ENCODE data around the gene HNRNPAB. TPM values are rescaled to one million over a fixed set of nuclear protein-coding genes. Genes with fewer than 3 reads are reported as not detected.
A peak's percentile ranks its signal among the peaks of the same experiment; 100 is the strongest.

HNRNPAB gene
- total and polyA plus RNA-seq, 8 donors = 24.5 to 61.6 (median 46.2) TPM

DNA sequence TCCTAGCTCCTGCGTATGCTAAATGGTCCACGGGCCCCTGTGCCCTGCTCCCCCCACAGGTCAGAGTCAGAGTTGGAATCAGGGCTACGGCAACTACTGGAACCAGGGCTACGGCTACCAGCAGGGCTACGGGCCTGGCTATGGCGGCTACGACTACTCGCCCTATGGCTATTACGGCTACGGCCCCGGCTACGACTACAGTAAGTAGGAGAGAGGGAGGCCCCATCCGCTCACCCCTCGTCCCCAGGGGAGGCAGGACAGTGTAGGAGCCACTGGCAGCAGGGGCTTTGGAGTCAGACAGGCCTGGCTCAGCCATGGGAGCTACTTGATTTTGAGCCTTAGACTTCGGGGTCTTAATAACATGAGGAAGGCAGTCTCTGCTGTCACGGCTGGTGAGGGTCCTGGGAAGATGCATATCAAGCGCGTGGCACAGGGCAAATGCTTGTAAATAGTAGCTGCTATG is 5.8 kb downstream of the HNRNPAB start:
- TF ChIP-seq, protein P1, sequence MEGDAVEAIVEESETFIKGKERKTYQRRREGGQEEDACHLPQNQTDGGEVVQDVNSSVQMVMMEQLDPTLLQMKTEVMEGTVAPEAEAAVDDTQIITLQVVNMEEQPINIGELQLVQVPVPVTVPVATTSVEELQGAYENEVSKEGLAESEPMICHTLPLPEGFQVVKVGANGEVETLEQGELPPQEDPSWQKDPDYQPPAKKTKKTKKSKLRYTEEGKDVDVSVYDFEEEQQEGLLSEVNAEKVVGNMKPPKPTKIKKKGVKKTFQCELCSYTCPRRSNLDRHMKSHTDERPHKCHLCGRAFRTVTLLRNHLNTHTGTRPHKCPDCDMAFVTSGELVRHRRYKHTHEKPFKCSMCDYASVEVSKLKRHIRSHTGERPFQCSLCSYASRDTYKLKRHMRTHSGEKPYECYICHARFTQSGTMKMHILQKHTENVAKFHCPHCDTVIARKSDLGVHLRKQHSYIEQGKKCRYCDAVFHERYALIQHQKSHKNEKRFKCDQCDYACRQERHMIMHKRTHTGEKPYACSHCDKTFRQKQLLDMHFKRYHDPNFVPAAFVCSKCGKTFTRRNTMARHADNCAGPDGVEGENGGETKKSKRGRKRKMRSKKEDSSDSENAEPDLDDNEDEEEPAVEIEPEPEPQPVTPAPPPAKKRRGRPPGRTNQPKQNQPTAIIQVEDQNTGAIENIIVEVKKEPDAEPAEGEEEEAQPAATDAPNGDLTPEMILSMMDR (IDR thresholded peaks at IDR 0.05) = no peak
- 91 to 96% methylated on average over 18 of the region's 18 CpGs for WGBS, 2 donors
- Histone ChIP-seq H3K9me3 (no peaks in the 10 kb centered on the region), H3K36me3 (peaks cover 0 to 60% (median 58%) of the 10 kb centered on the region in 3 donors), H3K27me3 (no peaks in the 10 kb centered on the region), H3K27ac (no peak overlapping the region), H3K4me3 (no peak overlapping the region), H3K4me1 (peaks cover 6 to 25% (median 14%) of the 10 kb centered on the region in 3 donors)
- no peak for FAIRE-seq
- no peak for ATAC-seq
- peak in 2 of 6 donors; percentile 48 to 62 for DNase-seq
- intact Hi-C loops (cut with DNase I) = no loop called here

DNA sequence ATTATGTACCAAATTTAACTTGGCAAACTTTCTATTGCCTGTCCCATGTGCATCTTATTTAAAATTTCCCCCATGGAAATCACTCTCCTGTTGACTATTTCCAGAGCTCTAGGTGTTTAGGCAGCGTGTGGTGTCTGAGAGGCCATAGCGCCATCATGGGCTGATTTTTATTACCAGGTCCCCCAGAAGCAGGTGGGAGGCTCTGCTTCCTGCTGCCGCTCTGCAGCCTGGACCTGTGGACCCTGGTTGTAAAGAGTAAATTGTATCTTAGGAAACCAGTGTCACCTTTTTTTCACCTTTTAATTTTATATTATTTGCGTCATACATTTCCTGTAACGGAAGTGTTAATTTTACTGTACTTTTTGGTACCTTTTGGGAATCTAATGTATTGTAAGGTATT is 6.4 kb downstream of the HNRNPAB start:
- TF ChIP-seq, protein P1 (IDR thresholded peaks at IDR 0.05) = no peak
- WGBS, 2 donors = 97% methylated on average over 5 of the region's 5 CpGs
- intact Hi-C loops (cut with DNase I) = no loop called here
- Histone ChIP-seq H3K4me3 (no peak overlapping the region), H3K36me3 (peaks cover 0 to 66% (median 60%) of the 10 kb centered on the region in 3 donors), H3K9me3 (no peaks in the 10 kb centered on the region), H3K4me1 (peaks cover 6 to 23% (median 14%) of the 10 kb centered on the region in 3 donors), H3K27ac (no peak overlapping the region), H3K27me3 (no peaks in the 10 kb centered on the region)
- DNase-seq = no peak
- no peak for ATAC-seq
- no peak for FAIRE-seq

DNA sequence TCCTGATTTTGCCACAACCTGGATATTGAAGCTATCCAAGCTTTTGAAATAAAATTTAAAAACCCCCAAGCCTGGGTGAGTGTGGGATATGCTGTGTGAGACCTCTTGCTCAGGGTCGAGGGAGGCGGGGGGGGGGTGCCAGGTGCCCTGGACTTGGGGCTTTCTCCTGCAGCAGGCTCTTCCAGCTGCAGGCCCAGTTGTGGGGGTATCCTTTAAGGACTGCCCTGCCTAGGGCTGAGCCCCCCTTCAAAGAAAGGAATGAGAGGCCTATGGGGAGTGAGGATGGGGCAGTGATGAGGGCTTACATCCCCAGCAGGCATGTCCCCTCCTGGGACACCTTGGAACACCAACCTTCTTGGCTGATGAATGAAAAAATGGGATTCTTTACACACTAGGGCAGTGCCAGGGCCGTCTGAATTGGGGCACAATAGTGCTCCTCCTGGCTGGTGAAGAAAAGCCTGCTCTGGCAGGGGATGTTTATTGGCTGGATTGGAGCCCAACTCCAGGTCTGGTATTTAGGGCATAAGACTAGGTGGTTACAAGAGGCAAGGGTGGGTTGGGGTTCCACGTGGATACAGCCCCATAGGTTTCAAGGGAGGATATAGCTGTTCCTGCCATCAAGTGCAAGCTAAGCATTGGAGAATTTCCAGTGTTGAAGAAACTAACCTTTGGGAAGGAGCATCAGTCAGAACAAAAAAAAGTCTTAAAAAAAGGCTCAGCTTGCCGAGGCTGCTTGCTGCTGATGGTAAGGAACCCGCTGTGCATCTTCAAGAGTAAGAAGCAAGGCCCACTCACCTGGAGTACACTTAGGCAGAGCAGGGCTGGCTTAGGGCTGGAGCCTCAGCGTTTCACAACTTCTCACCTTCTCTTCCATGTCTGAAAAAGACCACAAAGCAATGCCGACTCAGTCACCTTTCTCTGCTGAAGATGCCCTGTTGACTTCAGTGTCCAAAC is 7.0 kb downstream of the HNRNPAB start:
- TF ChIP-seq, protein P1 (IDR thresholded peaks at IDR 0.05) = no peak
- H3K9me3 ChIP-seq = no peaks in the 10 kb centered on the region
- no peak for FAIRE-seq
- H3K27ac ChIP-seq = no peak overlapping the region
- 73 to 82% methylated on average over 8 of the region's 8 CpGs for WGBS, 2 donors
- no peaks in the 10 kb centered on the region for H3K27me3 ChIP-seq
- DNase-seq = no peak
- H3K4me1 ChIP-seq = peaks cover 0 to 16% (median 8%) of the 10 kb centered on the region in 3 donors
- intact Hi-C loops (cut with DNase I) = no loop called here
- no peak overlapping the region for H3K4me3 ChIP-seq
- H3K36me3 ChIP-seq = peaks cover 0 to 72% (median 60%) of the 10 kb centered on the region in 3 donors
- ATAC-seq = no peak

DNA sequence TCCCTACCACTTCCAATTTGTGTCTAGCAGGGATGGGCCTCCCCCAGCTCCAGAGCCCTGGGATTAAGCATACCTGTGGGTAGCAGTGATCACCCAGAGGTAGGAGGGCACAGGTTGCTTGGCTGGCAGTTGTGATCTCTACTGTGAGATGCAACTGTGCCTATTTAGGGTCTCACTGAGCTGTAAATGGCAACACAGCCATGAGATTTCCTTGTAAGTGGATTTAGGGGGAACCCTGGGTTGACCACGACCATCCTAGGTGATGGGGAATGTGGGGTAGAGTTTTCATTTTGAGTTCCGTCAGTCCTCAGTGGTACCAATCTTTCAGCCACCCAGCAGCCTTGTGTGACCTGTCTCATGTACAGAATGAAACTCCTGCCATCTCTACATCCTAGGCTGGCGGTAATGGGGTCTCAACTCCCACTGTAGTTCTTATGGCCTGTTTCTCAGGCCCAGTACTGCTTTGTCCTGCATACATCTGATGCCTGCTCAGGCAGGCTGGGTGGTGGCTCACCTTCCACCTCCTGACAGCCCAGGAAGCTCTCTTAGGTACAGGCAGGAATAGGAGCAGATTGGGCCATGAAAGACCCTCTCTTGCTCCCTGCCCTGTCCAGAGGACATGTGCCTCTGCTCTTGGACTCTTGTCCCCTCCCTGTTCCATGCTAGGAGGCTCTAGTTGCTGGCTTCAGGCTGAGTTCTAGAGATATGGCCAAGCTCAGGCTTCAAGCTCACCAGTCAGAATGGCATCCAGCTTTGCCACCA is 8.1 kb downstream of the HNRNPAB start:
- intact Hi-C loops (cut with DNase I) = no loop called here
- no peak for FAIRE-seq
- TF ChIP-seq, protein P1 (IDR thresholded peaks at IDR 0.05) = no peak
- H3K27ac ChIP-seq = no peak overlapping the region
- no peak overlapping the region for H3K4me3 ChIP-seq
- H3K27me3 ChIP-seq = no peaks in the 10 kb centered on the region
- no peak for DNase-seq
- peaks cover 0 to 6% (median 0%) of the 10 kb centered on the region in 3 donors for H3K4me1 ChIP-seq
- H3K9me3 ChIP-seq = no peaks in the 10 kb centered on the region
- 90 to 97% methylated on average over 3 of the region's 3 CpGs for WGBS, 2 donors
- ATAC-seq = no peak
- H3K36me3 ChIP-seq = peaks cover 0 to 76% (median 55%) of the 10 kb centered on the region in 3 donors
